SH-SY5Y (cell line): Measurements from ENCODE around the gene LRRTM3.

Source experiments
- GATA2 ChIP-seq: IDR thresholded peaks from 2 replicates; pipeline ENCODE4 v1.6.1; 2011; ENCODE audit warnings: mild to moderate bottlenecking, low read depth, low read length
- GATA3 ChIP-seq: IDR thresholded peaks from 2 replicates; pipeline ENCODE4 v1.6.1; 2011; ENCODE audit warnings: low read depth, mild to moderate bottlenecking, low read length, moderate library complexity

DNA sequence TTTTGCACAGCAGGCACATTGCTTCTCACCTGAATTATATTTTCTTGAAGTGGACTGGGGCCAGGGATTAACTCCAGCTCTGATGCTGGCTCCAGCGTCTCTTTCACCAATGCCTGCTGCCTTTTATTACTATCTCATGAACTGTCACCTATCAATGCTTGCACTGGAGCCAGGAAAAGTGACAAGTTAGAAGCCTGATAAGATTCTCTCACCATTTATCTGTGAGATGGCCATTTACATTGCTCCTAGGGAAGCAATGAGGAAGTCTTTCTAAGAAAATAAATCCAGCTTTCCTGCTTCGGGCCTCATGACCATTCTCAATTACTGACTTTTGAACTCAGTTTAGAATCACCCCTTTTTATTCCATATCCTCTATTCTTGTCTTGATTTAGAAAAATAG, 48.5 kb upstream of the LRRTM3 start:
- no peak for TF ChIP-seq GATA3
- no peak for TF ChIP-seq GATA2
